Adipocyte (in vitro differentiated cells): ENCODE data around the gene ETDA.

ENCODE experiments used
- DNase-seq: peaks from one replicate; pipeline ENCODE4 v3.0.0-alpha.2; 2015; ENCODE audit warnings: low read depth
- H3K27me3 ChIP-seq: replicated peaks from 2 replicates; pipeline ENCODE4 v1.7.0; 2013; ENCODE audit warnings: mild to moderate bottlenecking, low read length, moderate library complexity; ENCODE audit not compliant: control insufficient read depth, insufficient read depth
- H3K36me3 ChIP-seq: 2 replicates; pipeline ENCODE4 v1.7.0; 2013; ENCODE audit warnings: low read length, mild to moderate bottlenecking, moderate library complexity; ENCODE audit not compliant: control insufficient read depth, insufficient read depth, severe bottlenecking
- H3K4me1 ChIP-seq: 2 replicates; pipeline ENCODE4 v1.7.0; 2013; ENCODE audit warnings: mild to moderate bottlenecking, low read length, moderate library complexity; ENCODE audit not compliant: control insufficient read depth, insufficient read depth
- H3K4me3 ChIP-seq: 2 replicates; pipeline ENCODE4 v1.7.0; 2013; ENCODE audit warnings: mild to moderate bottlenecking, low read length, moderate library complexity
- H3K9ac ChIP-seq: 2 replicates; pipeline ENCODE4 v1.7.0; 2013; ENCODE audit warnings: mild to moderate bottlenecking, low read length, moderate library complexity
- H3K9me3 ChIP-seq: 2 replicates; pipeline ENCODE4 v1.7.0; 2013; ENCODE audit warnings: mild to moderate bottlenecking, low read length, moderate library complexity; ENCODE audit not compliant: control insufficient read depth

The ETDA gene

DNA sequence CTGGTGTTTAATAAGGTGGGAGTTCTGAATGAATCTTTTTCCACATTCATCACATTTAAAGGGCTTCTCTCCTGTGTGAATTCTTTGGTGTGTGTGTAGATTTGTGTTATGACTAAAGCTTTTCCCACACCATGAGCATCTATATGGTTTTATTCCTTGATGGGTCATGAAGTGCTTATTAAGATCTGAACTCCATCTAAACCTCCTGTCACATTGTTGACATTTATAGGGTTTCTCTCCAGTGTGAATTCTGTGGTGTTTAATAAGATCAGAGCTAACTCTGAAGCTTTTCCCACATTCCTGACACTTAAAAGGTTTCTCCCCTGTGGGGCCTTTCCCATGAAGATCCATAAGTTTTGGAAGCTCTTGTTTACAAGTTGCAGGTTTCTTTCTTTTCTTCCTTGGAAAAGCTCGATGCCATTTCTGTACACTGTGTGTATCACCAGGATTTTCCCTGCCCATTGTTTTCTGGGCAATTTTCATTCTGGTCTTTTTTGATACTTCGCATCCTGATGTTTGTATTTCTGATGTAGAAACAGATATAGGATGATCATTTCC, 35.5 kb downstream of the ETDA start:
- Histone ChIP-seq H3K36me3 (peaks cover 38% of the 10 kb centered on the region), H3K4me3 (peak overlapping the region; percentile 57), H3K27me3 (no peaks in the 10 kb centered on the region), H3K4me1 (no peaks in the 10 kb centered on the region), H3K9ac (no peak overlapping the region), H3K9me3 (peaks cover 88% of the 10 kb centered on the region)
- DNase-seq, result no peak

DNA sequence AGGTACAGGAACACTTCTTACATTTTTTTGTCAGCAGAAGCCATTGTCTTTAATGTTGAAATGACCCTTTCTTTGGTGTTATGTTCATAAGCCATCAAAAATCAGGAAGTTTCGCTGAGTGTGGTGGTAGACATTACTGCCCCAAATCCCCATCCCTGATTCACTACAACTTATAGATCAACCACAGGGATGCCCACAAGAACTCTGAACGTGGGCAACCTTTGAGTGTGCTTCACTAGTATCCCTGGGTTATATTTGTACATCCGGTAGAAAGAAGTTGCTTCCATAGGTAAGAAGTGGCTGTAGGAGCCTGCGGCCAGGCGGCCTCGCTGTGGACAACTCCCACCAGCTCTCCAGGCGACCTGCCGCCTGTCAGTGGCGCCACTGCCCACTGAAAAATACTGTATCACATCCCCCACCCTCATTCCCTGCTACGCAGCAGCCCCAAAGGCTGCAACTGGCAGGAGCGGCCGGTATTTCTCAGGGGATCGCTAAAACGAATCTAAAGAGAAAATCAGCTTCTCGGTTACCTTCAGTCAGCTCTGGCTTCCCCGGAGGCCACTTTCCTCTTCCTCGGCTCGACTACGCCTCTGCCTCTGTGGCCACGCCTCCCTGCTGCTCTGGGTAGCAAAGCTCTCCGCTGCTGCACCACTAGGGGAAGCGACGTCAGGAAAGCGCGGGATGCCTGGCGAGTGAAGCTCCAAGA, 43.5 kb downstream of the ETDA start:
- Histone ChIP-seq H3K9me3 (peaks cover 24% of the 10 kb centered on the region), H3K36me3 (peaks cover 16% of the 10 kb centered on the region), H3K9ac (no peak overlapping the region), H3K4me1 (no peaks in the 10 kb centered on the region), H3K27me3 (no peaks in the 10 kb centered on the region), H3K4me3 (peak overlapping the region; percentile 53)
- DNase-seq, result no peak

DNA sequence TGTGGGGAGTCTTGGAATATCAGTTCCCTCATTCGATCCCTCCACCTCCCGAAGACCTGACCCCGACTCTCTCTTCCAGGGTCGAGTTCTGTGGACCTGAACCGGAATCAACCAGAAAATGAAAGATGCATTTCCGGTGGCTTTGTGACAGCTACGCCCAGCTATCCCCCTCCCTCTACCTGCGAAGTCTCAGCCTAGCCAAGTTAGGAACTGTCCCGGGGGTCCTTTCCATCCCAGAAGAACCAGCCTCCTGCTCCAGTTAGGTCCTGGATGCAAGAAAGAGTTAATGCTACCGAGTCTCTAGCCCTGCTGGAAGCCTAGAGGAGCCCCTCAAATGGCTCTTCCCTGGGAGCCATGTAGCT, 44.1 kb downstream of the ETDA start:
- H3K9me3 ChIP-seq, result peaks cover 21% of the 10 kb centered on the region
- H3K4me3 ChIP-seq, result peak overlapping the region; percentile 53
- H3K36me3 ChIP-seq, result peaks cover 11% of the 10 kb centered on the region
- no peaks in the 10 kb centered on the region for H3K4me1 ChIP-seq
- DNase-seq, result no peak
- no peaks in the 10 kb centered on the region for H3K27me3 ChIP-seq
- H3K9ac ChIP-seq, result no peak overlapping the region

DNA sequence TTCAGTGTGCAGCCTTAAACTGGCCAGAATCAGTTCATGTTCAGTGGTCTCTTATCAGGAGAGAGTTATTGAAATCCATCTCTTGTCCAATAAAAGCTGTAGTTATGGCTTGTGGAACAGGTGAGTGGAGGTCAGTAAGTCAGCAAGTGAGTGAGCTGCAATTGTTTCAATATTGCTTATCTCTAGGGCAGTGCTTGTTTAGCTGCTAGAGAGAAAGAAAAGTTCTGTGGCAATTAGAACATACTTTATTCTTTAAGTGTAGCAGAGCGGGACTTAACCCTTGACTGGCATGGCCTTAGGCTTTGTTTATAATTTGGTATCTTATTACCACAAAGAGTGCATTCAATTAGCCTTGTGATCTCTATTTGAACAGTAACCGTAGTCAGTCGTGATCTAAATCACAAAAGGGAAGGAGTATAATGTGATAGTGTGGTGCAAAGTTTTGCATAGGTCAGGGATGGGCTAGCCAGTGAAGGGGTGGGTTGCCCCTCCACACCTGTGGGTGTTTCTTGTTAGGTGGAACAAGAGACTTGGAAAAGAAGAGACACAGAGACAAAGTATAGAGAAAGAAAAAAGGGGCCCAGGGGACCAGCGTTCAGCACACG, 50.5 kb downstream of the ETDA start:
- Histone ChIP-seq H3K4me3 (no peak overlapping the region), H3K27me3 (no peaks in the 10 kb centered on the region), H3K36me3 (no peaks in the 10 kb centered on the region), H3K9me3 (no peaks in the 10 kb centered on the region), H3K4me1 (no peaks in the 10 kb centered on the region), H3K9ac (no peak overlapping the region)
- no peak for DNase-seq
